GM19035 (cell line): Measurements from ENCODE around the gene ANO4.

Experiments used
- ATAC-seq: cut with Tn5 transposase; IDR thresholded peaks from one replicate; pipeline ENCODE4 v1.9.1; 2021; ENCODE audit not compliant: unreplicated experiment

ANO4 gene

DNA sequence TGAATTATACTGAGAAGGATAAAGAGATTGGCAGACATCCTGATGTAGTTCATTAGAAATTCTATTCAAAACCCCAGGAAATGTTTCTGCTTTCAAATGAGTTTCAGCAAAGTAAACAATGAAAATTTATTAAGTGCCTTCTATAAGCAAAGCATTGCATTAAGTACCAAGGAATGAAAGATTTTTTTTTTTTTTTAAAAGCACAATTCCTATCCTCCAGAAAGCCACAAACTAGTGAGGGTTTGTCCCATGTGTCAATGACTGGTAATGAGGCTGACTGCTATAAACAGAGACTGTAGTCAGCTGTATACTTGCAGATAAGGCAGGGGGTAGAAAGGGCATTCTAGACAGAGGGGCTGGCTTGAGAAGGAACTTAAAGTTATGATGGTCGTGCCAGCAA is 6.7 kb downstream of the ANO4 start:
- no peak for ATAC-seq

DNA sequence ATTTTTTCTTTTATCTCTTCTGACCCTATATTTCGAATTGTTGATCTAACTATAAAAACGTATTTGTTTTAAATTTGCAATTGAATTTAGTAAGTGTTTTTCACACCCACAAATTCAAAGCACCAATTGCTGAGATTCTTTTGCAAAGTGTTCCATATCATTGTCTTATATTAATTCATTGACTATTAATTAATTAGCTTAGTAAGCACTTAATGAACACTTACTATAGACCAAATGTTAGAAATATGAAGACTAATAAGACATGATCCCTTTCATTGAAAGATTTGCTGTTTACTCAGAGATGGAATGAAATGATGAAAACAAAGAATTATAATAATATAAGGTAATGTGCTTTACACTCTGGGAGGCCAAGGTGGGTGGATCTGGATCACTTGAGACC is 14.2 kb downstream of the ANO4 start:
- ATAC-seq: no peak

DNA sequence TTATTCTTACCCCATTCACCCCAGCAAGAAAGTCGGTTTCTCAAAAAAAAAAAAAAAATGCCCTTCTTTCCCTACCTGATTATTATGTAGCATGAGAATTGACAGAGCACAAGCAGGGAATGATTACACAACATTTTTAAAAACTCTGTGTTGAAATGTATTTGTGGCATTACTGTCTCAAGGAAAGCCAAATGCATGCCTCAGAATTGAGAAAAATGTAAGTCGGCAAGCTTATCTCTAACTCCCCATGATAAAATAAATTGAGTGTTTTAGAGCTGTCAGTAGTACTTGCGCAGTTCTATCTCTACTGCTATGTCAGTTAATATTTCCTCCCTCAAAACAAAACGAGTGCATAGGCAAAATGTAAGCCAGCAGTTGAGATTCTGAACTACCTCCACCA is 25.7 kb downstream of the ANO4 start:
- no peak for ATAC-seq

DNA sequence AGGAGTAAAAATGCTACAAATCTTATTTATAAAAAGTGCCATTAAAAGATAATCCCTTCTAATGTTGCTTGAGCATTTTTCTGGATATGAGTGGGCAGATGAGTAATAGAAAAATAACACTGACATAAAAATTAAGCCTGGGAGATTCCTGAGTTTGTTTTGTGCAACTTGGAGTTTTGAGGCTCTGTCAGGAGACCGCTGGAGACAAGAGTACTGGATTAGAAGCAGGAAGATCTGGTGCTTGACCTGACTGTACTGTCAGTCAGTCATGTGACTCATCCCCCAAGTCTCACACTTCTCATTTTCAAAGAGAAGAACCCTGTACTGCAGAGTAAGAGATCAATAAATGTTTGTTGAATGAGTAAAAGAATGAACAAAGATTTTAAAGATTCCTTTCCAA is 29.4 kb downstream of the ANO4 start:
- no peak for ATAC-seq

DNA sequence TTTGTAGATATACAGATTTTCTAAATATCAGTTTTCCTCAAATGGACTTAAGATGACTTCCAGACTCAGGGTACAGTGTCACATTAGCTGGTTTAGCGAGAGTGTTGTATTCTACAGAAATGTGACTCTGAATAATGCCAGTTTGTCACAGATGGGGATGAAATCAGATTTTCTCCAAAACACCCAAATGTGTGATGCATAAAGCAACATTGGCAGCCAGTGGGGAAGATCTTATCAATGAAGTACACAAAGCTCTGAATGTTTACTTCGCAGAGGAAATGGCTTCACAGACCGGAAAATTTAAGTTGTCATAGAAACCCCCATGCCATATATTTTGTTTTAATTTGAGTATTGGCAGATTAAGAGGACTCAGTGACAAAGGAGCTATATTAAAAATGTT is 29.9 kb downstream of the ANO4 start:
- ATAC-seq: no peak

DNA sequence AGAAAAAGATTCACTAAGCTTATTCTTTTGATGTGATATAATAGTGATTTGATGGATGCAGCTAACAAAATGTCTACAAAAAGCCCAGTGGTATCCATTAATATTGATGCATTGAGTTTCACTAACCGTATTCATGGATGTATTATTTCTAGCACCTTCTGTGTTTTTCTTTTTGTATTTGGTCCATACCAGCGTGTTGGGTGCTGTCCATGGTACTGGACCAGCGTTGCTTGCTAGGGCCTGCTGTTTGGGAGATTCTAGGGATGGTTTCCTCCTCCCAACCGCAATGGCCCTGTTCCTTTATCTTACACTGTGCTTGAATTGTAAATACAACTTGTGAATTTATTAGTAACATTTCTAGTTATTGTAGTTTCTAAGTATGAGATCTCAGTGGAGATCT is 31.7 kb downstream of the ANO4 start:
- no peak for ATAC-seq

DNA sequence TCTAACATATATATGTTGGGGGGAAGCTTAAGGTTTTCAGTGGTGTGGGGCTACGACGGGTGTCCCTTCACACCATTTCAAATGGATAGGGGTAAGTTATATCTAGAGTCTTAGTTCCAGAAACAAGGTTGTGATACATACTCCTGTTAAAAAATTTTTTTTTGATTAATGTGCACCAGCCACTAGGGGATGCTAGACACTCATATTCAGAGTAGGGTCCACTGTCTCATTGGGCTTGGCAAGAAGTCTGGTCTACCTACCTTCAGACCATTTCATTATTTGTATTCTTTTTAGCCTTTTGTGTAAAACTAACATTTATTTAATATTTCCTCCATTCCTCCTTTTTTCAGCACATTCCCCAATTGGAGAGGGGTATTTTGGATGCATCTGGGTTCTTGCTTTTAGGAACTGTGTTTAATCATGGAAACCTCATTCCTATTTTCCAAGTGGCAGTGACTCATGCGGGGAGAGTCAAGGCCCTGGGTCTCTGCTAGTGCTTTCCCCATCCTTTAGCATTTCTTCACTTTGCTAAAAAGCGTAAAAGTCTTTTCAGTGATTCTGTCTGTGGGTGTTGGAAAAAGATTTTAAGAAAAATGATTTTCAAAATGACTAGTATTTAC is 33.4 kb downstream of the ANO4 start:
- ATAC-seq: no peak

DNA sequence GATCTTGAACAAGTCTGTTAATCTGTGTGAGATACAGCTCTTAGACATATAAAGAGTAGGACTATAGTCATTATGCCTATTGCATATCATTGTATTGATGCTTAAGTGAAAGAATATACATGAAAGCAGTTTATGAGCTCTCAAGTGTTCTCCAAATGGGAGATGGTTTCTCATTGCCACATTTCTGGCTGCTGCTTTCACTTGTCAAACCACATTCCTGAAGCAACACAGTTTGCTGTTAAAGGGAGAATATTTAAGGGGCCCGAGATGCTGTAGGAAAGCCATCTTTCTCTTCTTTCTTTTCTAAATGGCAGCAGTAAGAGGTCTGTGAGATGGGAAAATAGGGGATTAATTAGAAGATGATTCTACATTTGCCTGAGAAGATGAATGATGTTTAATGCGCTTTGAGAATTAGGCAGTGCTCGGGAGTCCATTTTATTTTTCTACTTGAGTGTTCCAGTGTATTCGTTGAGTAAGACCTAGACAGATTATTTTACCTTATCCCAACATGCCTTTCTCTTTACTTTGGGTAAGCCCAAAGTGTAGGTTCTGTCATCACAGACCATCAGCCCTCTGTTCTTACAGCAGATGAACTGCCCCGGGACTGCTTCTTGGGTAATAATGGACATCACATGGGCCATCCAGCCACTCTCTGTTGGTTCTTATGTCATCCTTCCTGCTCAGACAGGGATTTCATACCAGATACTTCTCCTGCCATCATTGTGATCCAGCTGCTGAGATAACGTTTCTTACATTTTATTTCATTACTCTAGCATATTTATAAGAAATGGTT is 35.6 kb downstream of the ANO4 start:
- ATAC-seq: no peak

DNA sequence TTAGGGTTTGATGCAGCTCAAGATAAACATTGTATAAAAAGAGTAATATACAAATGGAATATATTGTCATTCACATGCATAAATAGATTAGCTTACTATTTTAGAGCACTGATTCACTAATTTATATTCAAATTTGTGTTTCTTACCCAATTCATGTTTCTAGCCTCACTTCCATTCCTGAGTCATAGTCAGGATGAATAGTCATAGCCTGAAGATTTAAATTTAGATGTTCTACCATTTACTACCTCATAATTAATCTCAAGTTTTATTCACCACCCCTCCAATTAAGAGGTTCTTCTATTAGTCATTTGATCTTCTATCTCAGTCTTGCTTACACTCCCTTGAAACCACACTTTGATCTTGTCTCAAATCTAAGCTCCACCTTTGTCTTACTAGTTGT is 38.7 kb downstream of the ANO4 start:
- ATAC-seq: no peak

DNA sequence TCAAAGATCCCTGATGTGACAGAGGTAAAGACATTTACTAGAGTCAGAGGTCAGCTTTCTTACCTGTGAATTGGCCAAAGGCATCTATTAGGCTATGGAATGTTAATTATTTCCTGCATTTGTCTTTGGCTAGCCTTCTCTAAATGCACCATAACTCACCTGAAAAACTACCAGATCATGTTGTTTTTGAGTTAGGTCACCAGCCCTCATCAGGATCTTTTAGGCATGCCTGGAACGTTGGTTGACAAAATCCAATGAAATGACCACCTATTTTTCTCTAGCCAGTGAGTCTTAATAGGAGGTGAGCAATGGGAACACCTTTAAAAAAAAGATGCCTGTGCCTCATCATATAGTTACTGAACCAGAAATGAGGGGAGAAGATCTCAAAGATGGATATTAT is 46.2 kb downstream of the ANO4 start:
- no peak for ATAC-seq

DNA sequence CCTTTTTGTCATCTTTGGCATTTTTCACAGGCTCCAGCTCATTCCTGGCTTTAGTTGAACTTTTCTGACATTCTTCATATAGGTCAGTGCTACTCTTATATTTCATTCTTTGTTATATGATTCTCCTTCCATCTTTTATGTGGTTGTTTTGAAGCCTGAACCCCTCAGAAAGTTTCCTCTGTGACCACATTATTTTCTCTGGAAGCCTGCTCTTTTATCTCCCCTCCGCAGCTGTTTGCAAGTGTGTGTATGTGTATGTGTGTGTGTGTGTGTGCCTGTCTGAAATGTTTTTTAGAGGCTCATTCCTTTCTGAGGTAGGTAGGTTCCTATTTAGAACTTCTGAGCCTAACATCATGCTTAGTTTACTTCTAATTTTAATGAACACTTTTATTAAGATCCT is 47.6 kb downstream of the ANO4 start:
- ATAC-seq: no peak

DNA sequence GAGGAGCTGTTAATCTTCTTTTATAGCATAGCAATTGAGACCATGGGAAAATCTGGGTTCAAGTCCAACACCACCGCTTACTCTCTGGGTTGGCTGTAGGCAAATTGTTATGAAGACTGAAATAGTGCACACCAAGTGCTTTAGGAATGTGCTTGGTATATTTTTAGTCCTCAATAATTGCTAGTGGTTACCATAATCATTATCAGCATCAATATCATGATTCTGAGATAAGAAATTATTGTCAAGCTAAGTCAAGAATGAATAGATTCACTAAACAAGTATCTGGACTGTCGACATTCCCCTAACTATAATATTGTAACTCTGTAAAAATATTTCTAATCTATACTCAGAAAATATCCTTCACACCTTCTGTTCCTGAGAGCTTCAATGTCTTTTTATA is 48.5 kb downstream of the ANO4 start:
- no peak for ATAC-seq

DNA sequence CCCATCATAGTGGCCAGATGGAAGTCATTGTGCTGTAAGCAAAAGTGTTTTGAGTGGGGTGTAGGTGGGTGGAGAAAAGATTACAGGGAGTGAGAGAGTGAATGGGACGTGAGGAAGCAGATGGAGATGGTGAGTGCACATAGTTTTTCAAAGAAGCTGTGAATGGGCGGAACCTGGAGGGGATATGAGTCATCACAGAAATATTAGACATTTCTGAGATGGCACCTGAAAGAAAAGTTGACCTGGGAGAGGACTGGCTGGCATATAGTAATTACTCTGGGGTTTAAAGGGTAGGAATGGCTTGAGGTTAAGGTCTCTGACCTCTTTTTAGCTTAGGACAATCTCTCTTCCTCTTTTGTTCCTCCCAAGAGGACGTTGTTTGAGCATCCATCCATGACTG is 50.5 kb downstream of the ANO4 start:
- ATAC-seq: no peak

DNA sequence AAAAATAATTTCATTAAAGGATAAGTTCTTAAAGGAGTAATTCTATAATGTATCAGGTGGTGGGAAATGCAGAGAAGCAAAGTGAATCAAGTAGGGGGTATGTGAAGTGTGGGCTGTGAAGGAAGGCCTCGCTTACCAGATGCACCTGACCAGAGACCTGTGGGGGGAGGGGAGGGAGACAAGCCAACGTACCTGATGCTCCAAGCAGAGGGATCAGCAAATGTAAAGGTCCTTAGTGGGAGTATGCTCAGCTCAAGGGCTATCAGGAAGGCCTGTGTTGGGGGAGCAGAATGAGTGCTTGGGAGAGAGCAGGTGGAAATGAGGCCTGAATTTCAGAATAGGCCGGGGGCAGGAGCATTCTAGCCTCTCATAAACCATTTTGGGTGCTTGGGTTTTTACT is 57.1 kb downstream of the ANO4 start:
- ATAC-seq: no peak

DNA sequence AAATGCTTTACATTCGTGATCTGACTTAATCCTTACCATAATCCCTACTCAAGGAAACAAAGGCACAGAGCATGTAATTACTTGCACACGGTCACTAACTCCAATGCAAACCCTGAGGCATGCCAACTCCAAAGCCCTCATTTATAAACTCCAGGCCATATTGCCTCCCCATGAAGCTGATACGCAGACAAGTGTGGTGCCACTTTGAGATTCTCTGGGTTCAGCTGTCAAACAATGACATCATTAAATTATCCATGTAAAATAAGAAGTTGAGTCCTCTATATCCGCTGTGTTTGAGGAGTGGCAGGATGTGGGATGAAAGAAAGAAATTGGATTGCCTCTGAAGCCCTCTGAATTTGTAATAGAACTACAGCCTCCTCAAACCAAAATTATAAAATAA is 62.8 kb downstream of the ANO4 start:
- ATAC-seq: no peak

DNA sequence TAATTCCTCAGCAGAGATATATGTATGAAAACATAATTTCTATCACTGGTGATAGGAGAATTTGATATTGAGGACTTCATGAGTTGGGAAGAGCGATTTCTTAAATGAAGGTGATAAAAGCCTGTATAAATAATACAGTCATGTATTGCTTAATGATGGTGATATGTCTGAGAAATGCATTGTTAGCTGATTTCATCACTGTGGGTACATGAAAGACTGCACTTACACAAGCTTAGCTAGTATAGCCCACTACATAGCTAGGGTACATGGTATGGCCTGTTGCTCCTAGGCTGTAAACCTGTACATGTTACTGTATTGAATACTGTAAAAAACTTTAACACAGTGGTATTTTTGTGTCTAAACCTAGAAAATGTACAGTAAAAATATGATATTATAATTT is 63.4 kb downstream of the ANO4 start:
- no peak for ATAC-seq

DNA sequence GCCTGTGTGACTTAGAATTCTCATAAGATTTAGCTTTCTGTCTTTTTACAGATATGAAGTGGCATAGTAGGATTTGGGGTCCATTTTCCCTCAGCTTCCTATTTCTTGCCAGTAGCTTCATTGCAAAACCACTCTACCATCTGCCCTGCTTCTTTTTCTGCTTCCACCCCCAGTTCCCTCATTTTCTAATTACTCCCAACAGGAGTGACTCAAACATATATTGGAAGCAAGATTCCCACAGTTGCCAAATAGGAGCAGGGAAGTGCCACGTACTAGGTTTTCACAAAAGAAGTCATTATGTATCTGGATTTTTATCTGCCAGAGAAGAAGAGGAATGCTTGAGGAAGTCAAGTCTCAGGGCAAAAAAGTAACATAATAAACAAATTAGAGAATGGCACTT is 64.1 kb downstream of the ANO4 start:
- no peak for ATAC-seq

DNA sequence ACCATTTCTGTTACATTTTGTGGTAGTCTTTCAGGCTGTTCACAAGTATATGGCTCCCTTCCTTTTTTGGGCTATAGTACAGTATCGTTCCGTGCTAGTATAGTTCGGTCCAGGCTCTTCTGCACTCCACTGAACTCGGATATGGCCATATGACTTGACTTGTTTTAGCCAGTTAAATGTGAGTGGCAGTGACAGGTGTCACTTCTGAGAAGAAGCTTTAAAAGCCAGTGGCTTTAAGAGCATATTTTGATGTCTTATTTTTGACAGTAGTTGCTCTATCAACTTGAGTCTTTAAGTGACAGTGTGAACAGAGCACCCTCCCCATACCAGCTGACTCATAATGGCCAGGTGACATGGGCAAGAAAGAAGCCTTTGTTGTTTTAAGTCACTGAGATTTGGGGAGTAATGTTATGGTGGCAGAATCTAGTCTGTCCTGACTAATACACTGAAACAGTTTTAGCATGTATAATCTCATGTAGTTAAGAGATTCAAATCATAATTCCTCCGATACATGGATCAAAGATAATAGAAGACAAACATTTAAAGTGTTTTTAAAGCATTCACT is 64.6 kb downstream of the ANO4 start:
- ATAC-seq: no peak

DNA sequence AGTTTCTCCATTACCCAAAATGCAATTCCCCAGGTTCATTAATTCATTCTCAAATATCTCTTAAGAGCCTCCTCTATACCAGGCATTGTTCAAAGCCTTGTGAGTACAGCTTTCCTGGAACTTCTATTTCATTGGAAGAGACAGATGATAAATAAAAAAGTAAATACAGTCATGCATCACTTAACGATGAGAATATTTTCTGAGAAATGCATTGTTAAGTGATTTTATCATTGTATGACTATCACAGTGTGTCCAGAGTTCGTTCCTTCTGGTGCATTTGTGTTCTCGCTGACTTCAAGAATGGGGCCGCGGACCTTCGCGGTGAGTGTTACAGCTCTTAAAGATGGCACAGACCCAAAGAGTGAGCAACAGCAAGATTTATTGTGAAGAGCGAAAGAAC is 66.0 kb downstream of the ANO4 start:
- ATAC-seq: no peak

DNA sequence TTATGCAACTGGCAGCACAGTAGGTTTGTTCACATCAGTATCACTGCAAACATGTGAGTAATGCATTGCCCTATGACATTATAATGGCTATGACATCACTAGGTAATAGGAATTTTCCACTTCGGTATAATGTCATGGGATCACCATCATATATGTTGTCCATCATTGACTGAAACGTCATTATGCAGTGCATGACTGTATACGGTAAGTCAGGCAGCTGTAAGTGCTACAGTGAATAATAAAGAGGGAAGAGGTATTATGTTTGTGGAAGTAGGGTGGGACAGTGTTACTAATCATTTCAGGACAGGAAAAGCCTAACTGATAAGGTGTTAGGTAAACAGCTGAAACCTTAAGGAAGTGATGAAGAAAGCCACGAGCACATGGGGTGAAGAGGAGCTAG is 68.1 kb downstream of the ANO4 start:
- no peak for ATAC-seq

DNA sequence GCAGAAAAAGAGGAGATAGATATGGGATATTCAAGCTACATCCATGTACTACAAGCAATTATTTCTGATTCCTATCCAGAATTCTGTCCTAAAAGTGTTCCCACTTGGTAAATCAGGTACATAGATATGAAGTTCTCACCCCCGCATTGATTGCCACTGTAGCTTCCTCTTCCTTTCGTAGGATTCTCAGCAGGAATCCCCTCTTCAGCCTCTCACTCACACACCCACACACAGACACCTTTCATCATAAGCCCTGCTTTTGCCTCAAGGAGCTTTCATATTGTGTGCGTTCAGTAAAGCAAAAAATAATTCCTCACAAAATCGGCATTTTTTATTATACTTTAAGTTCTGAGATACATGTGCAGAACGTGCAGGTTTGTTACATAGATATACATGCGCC is 69.8 kb downstream of the ANO4 start:
- no peak for ATAC-seq

DNA sequence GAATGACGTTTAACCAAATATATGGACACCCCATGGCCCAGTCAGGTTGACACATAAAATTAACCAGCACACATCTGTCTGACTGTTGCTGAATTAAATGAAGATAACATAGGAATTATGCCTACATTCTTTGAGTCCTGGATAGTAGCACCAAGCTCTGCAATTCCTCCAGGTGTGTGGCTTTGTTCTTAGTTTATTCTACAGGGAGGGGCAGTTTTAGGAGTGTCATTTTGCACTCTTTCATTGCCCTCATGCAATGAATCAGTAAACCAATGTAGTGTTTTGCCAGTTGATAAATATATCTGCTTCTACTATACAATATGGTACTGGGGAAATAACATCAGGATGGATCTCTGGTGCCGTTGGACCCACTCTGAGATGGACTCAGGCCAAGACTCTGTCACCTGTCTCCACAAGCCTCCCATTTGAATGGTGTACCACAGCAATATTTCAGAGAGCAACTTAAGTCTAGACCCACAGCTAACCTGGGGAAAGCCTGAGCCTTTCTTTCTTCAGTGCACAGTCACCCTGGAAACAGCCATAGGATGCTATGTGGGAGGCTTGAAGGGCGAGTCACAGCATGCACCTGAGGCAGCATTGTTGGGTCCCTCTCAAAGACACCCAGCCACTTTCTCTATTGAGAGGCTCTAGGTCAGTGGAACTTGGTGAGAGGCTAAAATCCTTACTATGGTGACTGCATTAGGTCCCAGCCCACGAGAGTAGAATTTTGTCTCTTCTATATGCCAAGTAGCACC is 73.2 kb downstream of the ANO4 start:
- ATAC-seq: no peak
